Measurements from ENCODE around the gene TIE1. TPM values are rescaled to one million over a fixed set of nuclear protein-coding genes. Genes with fewer than 3 reads are reported as not detected.

The TIE1 gene
- total and polyA plus RNA-seq, 2 experiments from 2014 or later, result 5.0 TPM; not detected in 1

DNA sequence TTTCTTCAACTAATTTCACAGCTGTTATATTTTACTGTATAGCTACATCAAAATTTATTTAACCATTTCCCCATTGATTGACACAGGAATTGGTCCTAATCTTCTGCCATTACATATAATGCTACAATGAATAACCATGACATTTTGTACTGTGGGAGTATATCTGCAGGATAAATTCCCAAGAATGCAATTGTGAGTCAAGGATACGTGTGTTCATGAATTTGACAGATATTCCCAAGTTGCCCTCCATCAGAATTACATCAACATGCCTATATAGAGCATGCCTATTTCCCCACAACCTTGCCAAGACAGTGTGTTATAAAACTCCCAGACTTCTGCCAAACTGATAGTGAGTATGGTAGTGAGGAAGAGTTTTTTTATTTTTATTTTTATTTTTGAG lies 2.7 kb upstream of the TIE1 start:
- H3K4me3 ChIP-seq, result no peak overlapping the region

DNA sequence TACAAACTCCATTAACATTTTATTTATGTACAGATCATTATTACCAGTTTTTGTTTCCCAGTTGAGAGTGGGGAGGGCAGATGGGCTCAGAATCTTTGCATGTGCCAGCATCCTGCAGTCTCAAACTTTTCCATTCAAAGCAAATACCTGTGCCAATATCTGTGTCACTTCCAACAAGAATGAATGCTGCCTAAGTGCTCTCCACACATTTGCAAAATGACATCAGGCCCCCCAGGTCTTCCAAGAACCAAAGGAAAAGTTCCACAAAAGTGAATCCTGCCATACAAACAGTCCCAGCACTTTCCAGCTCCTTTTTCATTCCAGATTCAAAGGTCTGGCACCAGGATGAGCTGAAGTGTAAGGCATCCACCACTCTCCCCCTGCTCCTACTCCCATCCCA lies 1.7 kb upstream of the TIE1 start:
- TF ChIP-seq, protein P1, sequence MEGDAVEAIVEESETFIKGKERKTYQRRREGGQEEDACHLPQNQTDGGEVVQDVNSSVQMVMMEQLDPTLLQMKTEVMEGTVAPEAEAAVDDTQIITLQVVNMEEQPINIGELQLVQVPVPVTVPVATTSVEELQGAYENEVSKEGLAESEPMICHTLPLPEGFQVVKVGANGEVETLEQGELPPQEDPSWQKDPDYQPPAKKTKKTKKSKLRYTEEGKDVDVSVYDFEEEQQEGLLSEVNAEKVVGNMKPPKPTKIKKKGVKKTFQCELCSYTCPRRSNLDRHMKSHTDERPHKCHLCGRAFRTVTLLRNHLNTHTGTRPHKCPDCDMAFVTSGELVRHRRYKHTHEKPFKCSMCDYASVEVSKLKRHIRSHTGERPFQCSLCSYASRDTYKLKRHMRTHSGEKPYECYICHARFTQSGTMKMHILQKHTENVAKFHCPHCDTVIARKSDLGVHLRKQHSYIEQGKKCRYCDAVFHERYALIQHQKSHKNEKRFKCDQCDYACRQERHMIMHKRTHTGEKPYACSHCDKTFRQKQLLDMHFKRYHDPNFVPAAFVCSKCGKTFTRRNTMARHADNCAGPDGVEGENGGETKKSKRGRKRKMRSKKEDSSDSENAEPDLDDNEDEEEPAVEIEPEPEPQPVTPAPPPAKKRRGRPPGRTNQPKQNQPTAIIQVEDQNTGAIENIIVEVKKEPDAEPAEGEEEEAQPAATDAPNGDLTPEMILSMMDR (IDR thresholded peaks at IDR 0.05; ENCODE audit: low read depth, low read length), result no peak
- H3K4me3 ChIP-seq, result no peak overlapping the region
- no peaks in the 10 kb centered on the region for H3K9me3 ChIP-seq (ENCODE audit: low read depth)
- DNase-seq (ENCODE audit: low read depth in 1 of 2, low spot score in 1 of 2), result no peak
- H3K27ac ChIP-seq, result no peak overlapping the region
- no peaks in the 10 kb centered on the region for H3K36me3 ChIP-seq
- no peaks in the 10 kb centered on the region for H3K27me3 ChIP-seq
- peaks cover 13% of the 10 kb centered on the region for H3K4me1 ChIP-seq (ENCODE audit: low read depth)

More for the DNA sequence above, 2.7 kb upstream of the TIE1 start:
- H3K9me3 ChIP-seq (ENCODE audit: low read depth), result no peaks in the 10 kb centered on the region
- H3K27ac ChIP-seq, result no peak overlapping the region
- DNase-seq (ENCODE audit: low read depth in 1 of 2, low spot score in 1 of 2), result no peak
- H3K4me1 ChIP-seq (ENCODE audit: low read depth), result peaks cover 13% of the 10 kb centered on the region
- H3K27me3 ChIP-seq, result no peaks in the 10 kb centered on the region
- TF ChIP-seq, protein P1 (IDR thresholded peaks at IDR 0.05; ENCODE audit: low read depth, low read length), result no peak
- H3K36me3 ChIP-seq, result no peaks in the 10 kb centered on the region

DNA sequence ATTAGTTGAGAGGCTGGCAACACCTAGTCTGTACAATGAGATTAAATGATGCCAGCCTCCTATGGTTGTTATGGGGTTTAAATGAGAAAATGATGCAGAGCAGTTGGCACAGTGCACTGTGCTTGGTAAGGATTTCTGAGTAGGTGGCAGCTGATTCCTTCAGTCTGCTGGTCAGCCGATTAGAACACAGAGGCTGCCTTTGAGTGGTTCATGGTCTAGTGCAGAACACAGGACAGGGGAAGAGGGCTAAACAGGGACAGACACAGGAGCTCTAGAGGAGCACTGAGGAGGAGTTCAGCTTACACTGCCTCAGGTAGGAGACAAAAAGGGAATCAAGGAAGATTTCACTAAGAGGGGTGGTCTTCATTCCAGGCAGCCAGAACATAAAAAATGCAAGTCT lies 1.4 kb downstream of the TIE1 start:
- Histone ChIP-seq H3K4me3 (no peak overlapping the region), H3K9me3 (ENCODE audit: low read depth) (no peaks in the 10 kb centered on the region), H3K4me1 (ENCODE audit: low read depth) (no peaks in the 10 kb centered on the region), H3K27ac (no peak overlapping the region), H3K36me3 (no peaks in the 10 kb centered on the region), H3K27me3 (no peaks in the 10 kb centered on the region)
- DNase-seq (ENCODE audit: low read depth in 1 of 2, low spot score in 1 of 2), result no peak
- TF ChIP-seq, protein P1 (IDR thresholded peaks at IDR 0.05; ENCODE audit: low read depth, low read length), result no peak

DNA sequence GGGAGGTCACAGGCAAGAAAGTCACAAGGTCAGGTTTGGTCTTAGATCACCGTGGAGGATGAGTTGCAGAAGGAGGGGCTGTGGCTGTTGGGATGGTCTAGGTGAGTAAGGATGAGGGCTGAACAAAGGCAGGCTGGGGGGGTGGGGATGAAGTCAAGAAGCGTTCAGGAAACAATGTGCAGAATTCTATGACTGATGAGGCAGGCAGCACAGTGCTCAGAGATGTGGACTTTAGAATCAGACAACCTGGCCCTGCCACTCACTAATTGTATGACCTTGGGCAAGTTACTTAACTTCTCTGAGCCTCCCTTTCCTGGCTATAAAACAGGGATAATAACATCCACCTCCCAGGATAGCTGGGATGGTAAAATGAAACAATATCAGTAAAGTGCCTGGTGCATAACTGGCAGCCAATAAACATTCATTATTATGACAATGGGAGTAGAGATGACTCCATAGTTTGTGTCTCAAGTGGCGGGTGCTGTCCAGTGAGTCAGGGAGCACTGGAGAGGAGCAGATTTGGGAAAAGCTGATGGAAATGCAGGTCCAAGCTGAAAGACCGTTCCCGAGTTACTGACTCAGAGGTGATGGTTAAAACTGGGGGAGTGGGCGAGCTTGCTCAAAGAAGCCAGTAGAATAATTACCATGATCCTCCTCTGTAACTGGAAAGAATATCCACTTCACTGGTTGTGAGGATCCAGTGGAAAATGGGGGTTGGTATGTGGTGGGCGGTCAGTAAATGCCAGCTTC lies 2.1 kb downstream of the TIE1 start:
- DNase-seq (ENCODE audit: low read depth in 1 of 2, low spot score in 1 of 2), result no peak
- no peaks in the 10 kb centered on the region for H3K36me3 ChIP-seq
- no peaks in the 10 kb centered on the region for H3K4me1 ChIP-seq (ENCODE audit: low read depth)
- TF ChIP-seq, protein P1 (IDR thresholded peaks at IDR 0.05; ENCODE audit: low read depth, low read length), result no peak
- no peaks in the 10 kb centered on the region for H3K27me3 ChIP-seq
- no peak overlapping the region for H3K27ac ChIP-seq
- no peaks in the 10 kb centered on the region for H3K9me3 ChIP-seq (ENCODE audit: low read depth)
- no peak overlapping the region for H3K4me3 ChIP-seq

DNA sequence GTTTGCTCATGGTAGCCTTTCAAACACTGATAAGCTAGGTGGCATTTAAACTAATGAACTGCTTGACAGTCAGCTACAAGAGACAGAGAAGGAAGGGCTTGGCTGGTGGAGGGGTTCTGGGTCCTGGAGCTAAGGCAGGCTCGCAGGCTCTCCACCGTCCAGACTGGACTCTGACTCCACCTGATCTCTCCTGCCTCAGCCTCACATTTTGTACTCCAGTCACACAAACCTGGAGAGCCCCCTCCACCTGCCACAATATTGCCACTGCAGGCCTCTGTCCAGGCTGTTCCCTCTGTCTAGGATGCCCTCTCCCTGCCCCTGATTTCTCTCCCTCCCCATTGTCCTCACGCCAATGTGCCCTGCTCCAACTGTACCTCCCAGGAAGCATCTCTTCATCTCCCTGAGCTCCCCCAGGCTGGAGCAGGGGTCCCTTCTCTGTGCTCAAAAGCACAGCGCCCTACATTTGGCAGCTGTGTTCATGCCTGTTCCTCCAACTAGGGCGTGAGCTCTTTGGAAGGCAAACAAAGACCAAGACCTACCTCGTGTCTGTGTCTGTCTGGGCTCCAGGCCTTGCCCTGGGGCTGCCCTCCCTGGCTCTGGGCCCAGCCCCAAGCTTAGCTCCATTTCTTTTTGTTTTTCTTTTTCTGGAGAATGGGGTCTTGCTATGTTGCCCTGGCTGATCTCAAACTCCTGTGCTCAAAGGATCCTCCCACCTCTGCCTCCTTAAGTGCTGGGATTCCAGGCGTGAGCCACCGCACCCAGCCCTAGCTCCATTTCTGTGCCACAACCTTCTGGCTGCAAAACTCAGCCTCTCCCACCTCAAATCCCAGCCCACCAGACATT lies 2.9 kb downstream of the TIE1 start:
- Histone ChIP-seq H3K36me3 (no peaks in the 10 kb centered on the region), H3K4me1 (ENCODE audit: low read depth) (no peaks in the 10 kb centered on the region), H3K4me3 (no peak overlapping the region), H3K9me3 (ENCODE audit: low read depth) (no peaks in the 10 kb centered on the region), H3K27me3 (no peaks in the 10 kb centered on the region), H3K27ac (no peak overlapping the region)
- DNase-seq (ENCODE audit: low read depth in 1 of 2, low spot score in 1 of 2), result peak in 1 of 2 donors; percentile 24
- TF ChIP-seq, protein P1 (IDR thresholded peaks at IDR 0.05; ENCODE audit: low read depth, low read length), result no peak

Data from cardiac muscle cell (in vitro differentiated cells and primary cell).